GM23338 (cell line): Measurements from ENCODE around the gene DROSHA. TPM values are rescaled to one million over a fixed set of nuclear protein-coding genes. Genes with fewer than 3 reads are reported as not detected.

Source experiments
- ATAC-seq: fragments of 200-7000 bp; cut with Tn5 transposase; 3 replicates; pipeline ENCODE4 v1.9.1; 2020
- DNase-seq: peaks from one replicate; pipeline ENCODE4 v3.0.0-alpha.2; 2015; ENCODE audit warnings: low spot score
- H2AFZ ChIP-seq: fragments of 200-600 bp; sonication (generic); 2 replicates; pipeline ENCODE4 v1.8.0; 2016; ENCODE audit warnings: antibody characterized with exemption, mild to moderate bottlenecking, moderate library complexity
- H3F3A ChIP-seq: fragments of 200-600 bp; sonication (generic); replicated peaks from 2 replicates; pipeline ENCODE4 v1.8.0; 2017; ENCODE audit warnings: antibody characterized with exemption, mixed run types, low read depth
- H3K27ac ChIP-seq: fragments of 200-600 bp; sonication (generic); 2 replicates; pipeline ENCODE4 v1.6.1; 2016; ENCODE audit warnings: low read depth
- H3K27me3 ChIP-seq: fragments of 200-600 bp; sonication (generic); 2 replicates; pipeline ENCODE4 v1.8.0; 2016; ENCODE audit warnings: mild to moderate bottlenecking, mixed run types, moderate library complexity; ENCODE audit not compliant: insufficient read depth
- H3K36me3 ChIP-seq: fragments of 200-600 bp; sonication (generic); 2 replicates; pipeline ENCODE4 v1.8.0; 2016; ENCODE audit warnings: mild to moderate bottlenecking; ENCODE audit not compliant: insufficient read depth
- H3K4me1 ChIP-seq: fragments of 200-600 bp; sonication (generic); 2 replicates; pipeline ENCODE4 v1.8.0; 2016; ENCODE audit warnings: mild to moderate bottlenecking, moderate library complexity; ENCODE audit not compliant: insufficient read depth
- H3K4me2 ChIP-seq: fragments of 200-600 bp; sonication (generic); 2 replicates; pipeline ENCODE4 v1.7.1; 2017; ENCODE audit warnings: mixed run types
- H3K4me3 ChIP-seq: fragments of 200-600 bp; sonication (generic); 2 replicates; pipeline ENCODE4 v1.6.1; 2016; ENCODE audit warnings: mixed run types
- H3K79me2 ChIP-seq: fragments of 200-600 bp; sonication (generic); replicated peaks from 2 replicates; pipeline ENCODE4 v1.8.0; 2017; ENCODE audit warnings: mild to moderate bottlenecking; ENCODE audit not compliant: insufficient read depth
- H3K9me2 ChIP-seq: fragments of 200-600 bp; sonication (generic); 2 replicates; pipeline ENCODE4 v1.8.0; 2017; ENCODE audit not compliant: insufficient read depth
- H4K20me1 ChIP-seq: fragments of 200-600 bp; sonication (generic); replicated peaks from 2 replicates; pipeline ENCODE4 v1.8.0; 2017; ENCODE audit warnings: mild to moderate bottlenecking; ENCODE audit not compliant: insufficient read depth
- H3K27ac Mint-ChIP-seq: 2 replicates; pipeline ENCODE4 v1.8.0; 2020; ENCODE audit warnings: inconsistent platforms, mild to moderate bottlenecking, moderate library complexity, mixed read lengths
- H3K27me3 Mint-ChIP-seq: 3 replicates; pipeline ENCODE4 v1.8.0; 2022; ENCODE audit warnings: low read depth, mild to moderate bottlenecking, moderate library complexity, mixed read lengths, inconsistent platforms; ENCODE audit not compliant: insufficient read depth, poor library complexity
- H3K36me3 Mint-ChIP-seq: 3 replicates; pipeline ENCODE4 v1.8.0; 2021; ENCODE audit warnings: low read depth, mild to moderate bottlenecking, inconsistent platforms, moderate library complexity, mixed read lengths
- H3K4me1 Mint-ChIP-seq: 3 replicates; pipeline ENCODE4 v1.8.0; 2020; ENCODE audit warnings: mild to moderate bottlenecking, inconsistent platforms, mixed read lengths
- H3K4me3 Mint-ChIP-seq: 3 replicates; pipeline ENCODE4 v1.8.0; 2021; ENCODE audit warnings: moderate library complexity, mild to moderate bottlenecking, inconsistent platforms, mixed read lengths
- H3K9me3 Mint-ChIP-seq: 3 replicates; pipeline ENCODE4 v1.8.0; 2020; ENCODE audit warnings: moderate library complexity, mild to moderate bottlenecking, inconsistent platforms, mixed read lengths
- CREB1 ChIP-seq: fragments of 250-450 bp; sonication (Bioruptor Pico); IDR thresholded peaks from 2 replicates; pipeline ENCODE4 v1.5.0; 2020; ENCODE audit warnings: low read depth, mild to moderate bottlenecking, moderate library complexity
- CTCF ChIP-seq, 2 experiments: fragments of 200-600 bp in 1 of 2; sonication (generic) in 1 of 2; conservative IDR thresholded peaks; 2 replicates each; pipeline versions ENCODE4 v1.5.1 to v1.6.1; 2016 to 2017; ENCODE audit warnings: antibody characterized with exemption in 2 of 2, low read depth in 2 of 2, mild to moderate bottlenecking in 2 of 2, moderate library complexity in 1 of 2
- ETS1 ChIP-seq: IDR thresholded peaks from 2 replicates; pipeline ENCODE4 v1.6.1; 2016; ENCODE audit warnings: antibody characterized with exemption
- EZH2 ChIP-seq: fragments of 200-600 bp; sonication (generic); IDR thresholded peaks from one replicate; pipeline ENCODE4 v1.8.0; 2017; ENCODE audit warnings: antibody characterized with exemption, mild to moderate bottlenecking, low read depth; ENCODE audit not compliant: unreplicated experiment
- EZH2phosphoT487 ChIP-seq: fragments of 200-600 bp; sonication (generic); IDR thresholded peaks from one replicate; pipeline ENCODE4 v1.8.1; 2018; ENCODE audit warnings: antibody characterized with exemption; ENCODE audit not compliant: unreplicated experiment
- JUNB ChIP-seq: IDR thresholded peaks from one replicate; pipeline ENCODE4 v1.6.1; 2016; ENCODE audit warnings: antibody characterized with exemption; ENCODE audit not compliant: unreplicated experiment
- NANOG ChIP-seq: IDR thresholded peaks from 2 replicates; pipeline ENCODE4 v1.6.1; 2016; ENCODE audit warnings: antibody characterized with exemption, borderline replicate concordance
- POLR2AphosphoS5 ChIP-seq: IDR thresholded peaks from 2 replicates; pipeline ENCODE4 v1.6.1; 2016; ENCODE audit warnings: antibody characterized with exemption, low read depth
- REST ChIP-seq: IDR thresholded peaks from one replicate; pipeline ENCODE4 v1.6.1; 2018; ENCODE audit warnings: antibody characterized with exemption; ENCODE audit not compliant: unreplicated experiment
- STAT1 ChIP-seq: IDR thresholded peaks from one replicate; pipeline ENCODE4 v1.6.1; 2016; ENCODE audit warnings: antibody characterized with exemption; ENCODE audit not compliant: unreplicated experiment
- ZNF114 ChIP-seq: fragments of 250-450 bp; sonication (Bioruptor Pico); IDR thresholded peaks from 2 replicates; pipeline ENCODE4 v1.5.0; 2020; ENCODE audit warnings: mild to moderate bottlenecking, moderate library complexity
- ZNF331 ChIP-seq: fragments of 250-450 bp; sonication (Bioruptor Pico); IDR thresholded peaks from 2 replicates; pipeline ENCODE4 v1.5.0; 2020; ENCODE audit warnings: low read depth, mild to moderate bottlenecking, moderate library complexity
- ZNF462 ChIP-seq: fragments of 250-450 bp; sonication (Bioruptor Pico); IDR thresholded peaks from 2 replicates; pipeline ENCODE4 v1.5.0; 2020; ENCODE audit warnings: mild to moderate bottlenecking, moderate library complexity
- polyA plus RNA-seq: library from polyadenylated mRNA; unstranded; fragments of >200 nt; fragmentation: Nextera tagmentation; extraction: Ambion mirVana; gene quantifications from 2 replicates; pipeline ENCODE4 v1.2.1, GENCODE V29; 2016
- total RNA-seq: library from RNA; depleted of rRNA; stranded (reverse); fragments of >200 nt; shearing (Covaris generic); gene quantifications from 2 replicates; pipeline ENCODE4 v1.2.3, GENCODE V29; 2014

DROSHA gene
- total and polyA plus RNA-seq, 2 experiments from 2014 or later: 70.6 to 87.8 TPM

GRCh38 chr5:31537851-31538250 lies 6.0 kb upstream of the DROSHA start:
- H3K36me3 Mint-ChIP-seq: peaks cover 66% of the 10 kb centered on the region
- Histone ChIP-seq H3K4me2 (no peak overlapping the region), H4K20me1 (peaks cover 3% of the 10 kb centered on the region; the same call in 1 of the 2 replicates), H3F3A (no peaks in the 10 kb centered on the region), H3K9me2 (no peaks in the 10 kb centered on the region), H3K4me3 (no peak overlapping the region), H3K27me3 (no peaks in the 10 kb centered on the region), H2AFZ (no peak overlapping the region), H3K27ac (no peak overlapping the region), H3K36me3 (peaks cover 52% of the 10 kb centered on the region), H3K79me2 (peaks cover 15% of the 10 kb centered on the region), H3K4me1 (peaks cover 6% of the 10 kb centered on the region; the same call in 1 of the 2 replicates)
- H3K4me3 Mint-ChIP-seq: no peak overlapping the region
- no peaks in the 10 kb centered on the region for H3K27me3 Mint-ChIP-seq
- peaks cover 10% of the 10 kb centered on the region for H3K4me1 Mint-ChIP-seq
- DNase-seq: no peak
- no peak overlapping the region for H3K27ac Mint-ChIP-seq
- no peak for TF ChIP-seq ZNF114
- TF ChIP-seq EZH2: no peak
- no peak for TF ChIP-seq NANOG
- TF ChIP-seq POLR2AphosphoS5: no peak
- TF ChIP-seq JUNB: no peak
- TF ChIP-seq CREB1: no peak
- TF ChIP-seq CTCF (conservative IDR thresholded peaks at IDR 0.05; ENCODE audit: low read depth in 2 of 2): no peak
- no peak for TF ChIP-seq EZH2phosphoT487
- no peak for TF ChIP-seq ZNF331 (CRISPR knock-in tag)
- TF ChIP-seq REST: no peak
- no peak for TF ChIP-seq ETS1
- TF ChIP-seq STAT1: no peak
- no peak for TF ChIP-seq ZNF462
- ATAC-seq: no peak
- H3K9me3 Mint-ChIP-seq: no peaks in the 10 kb centered on the region
